Breast epithelium (tissue), 3 donors: ENCODE data around the gene ENO1.

Source experiments
- POLR2AphosphoS5 ChIP-seq, 3 donors: sonication (generic); formaldehyde crosslinking; IDR thresholded peaks; one replicate each; pipeline ENCODE4 v1.6.1; 2017; ENCODE audit warnings: antibody characterized with exemption in 3 of 3
- TF ChIP-seq, protein P1 (sequence below), 3 donors: fragments of 450-650 bp; IDR thresholded peaks; one replicate each; pipeline ENCODE4 v1.5.1; 2016 to 2017; ENCODE audit warnings: antibody characterized with exemption in 3 of 3, mild to moderate bottlenecking in 3 of 3, moderate library complexity in 3 of 3

GRCh38 chr1:8875216-8875861 is 3.1 kb downstream of the ENO1 start:
- TF ChIP-seq, protein P1, sequence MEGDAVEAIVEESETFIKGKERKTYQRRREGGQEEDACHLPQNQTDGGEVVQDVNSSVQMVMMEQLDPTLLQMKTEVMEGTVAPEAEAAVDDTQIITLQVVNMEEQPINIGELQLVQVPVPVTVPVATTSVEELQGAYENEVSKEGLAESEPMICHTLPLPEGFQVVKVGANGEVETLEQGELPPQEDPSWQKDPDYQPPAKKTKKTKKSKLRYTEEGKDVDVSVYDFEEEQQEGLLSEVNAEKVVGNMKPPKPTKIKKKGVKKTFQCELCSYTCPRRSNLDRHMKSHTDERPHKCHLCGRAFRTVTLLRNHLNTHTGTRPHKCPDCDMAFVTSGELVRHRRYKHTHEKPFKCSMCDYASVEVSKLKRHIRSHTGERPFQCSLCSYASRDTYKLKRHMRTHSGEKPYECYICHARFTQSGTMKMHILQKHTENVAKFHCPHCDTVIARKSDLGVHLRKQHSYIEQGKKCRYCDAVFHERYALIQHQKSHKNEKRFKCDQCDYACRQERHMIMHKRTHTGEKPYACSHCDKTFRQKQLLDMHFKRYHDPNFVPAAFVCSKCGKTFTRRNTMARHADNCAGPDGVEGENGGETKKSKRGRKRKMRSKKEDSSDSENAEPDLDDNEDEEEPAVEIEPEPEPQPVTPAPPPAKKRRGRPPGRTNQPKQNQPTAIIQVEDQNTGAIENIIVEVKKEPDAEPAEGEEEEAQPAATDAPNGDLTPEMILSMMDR (IDR thresholded peaks at IDR 0.05): no peak
- TF ChIP-seq POLR2AphosphoS5 (IDR thresholded peaks at IDR 0.05): no peak
